ENCODE data around the gene CXXC5.

CXXC5 gene

DNA sequence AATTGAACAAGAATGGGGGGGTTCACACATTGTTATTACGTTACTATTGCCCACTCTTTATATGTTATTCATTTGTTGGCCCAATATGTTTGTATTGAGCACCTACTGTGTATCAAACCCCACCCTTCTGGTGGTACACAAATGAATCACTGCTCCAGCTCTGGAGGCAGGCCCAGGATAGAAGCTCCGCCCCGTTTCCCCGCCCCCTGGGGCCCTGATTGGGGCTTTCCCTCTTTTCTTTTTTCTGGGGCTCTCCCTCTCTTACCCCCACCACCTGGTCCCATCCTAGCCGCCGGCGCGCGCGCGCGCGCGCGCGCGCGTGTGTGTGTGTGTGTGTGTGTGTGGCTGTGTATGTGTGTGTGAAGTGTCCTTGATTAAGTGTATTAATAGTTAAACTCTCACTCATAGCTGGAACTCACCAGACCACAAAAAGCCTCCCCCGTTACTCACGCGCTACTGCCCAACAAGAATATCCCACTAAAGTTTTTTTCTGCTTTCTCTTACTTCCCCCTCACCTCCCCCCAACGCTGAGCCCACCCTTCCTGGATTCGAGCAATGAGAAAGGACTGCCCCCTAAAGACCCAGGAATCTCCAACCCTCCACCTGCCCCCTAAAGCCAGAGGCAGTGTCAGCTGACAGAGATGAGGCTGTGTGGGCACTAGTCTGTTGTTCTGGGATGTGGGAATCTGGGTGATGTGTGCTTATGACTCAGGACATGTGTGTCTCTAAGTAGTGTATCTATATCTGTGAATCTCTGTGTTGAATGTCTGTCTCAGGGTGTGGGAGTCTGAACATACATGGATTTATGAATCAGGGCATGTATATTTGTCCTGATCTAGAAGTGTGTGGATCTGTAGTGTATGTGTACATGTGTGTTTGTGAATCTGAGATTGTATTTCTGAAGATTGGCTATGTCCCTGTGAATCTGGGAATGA lies 4.0 kb downstream of the CXXC5 start:
- DNase-seq: peak in 1 of 2 experiments; percentile 63

GRCh38 chr5:139652788-139653241 lies 4.7 kb downstream of the CXXC5 start:
- DNase-seq: no peak

- DNase-seq: no peak
These were observed 5.5 kb downstream of the CXXC5 start for GRCh38 chr5:139653616-139654015.

GRCh38 chr5:139654464-139654863 lies 6.3 kb downstream of the CXXC5 start:
- DNase-seq: no peak

DNA sequence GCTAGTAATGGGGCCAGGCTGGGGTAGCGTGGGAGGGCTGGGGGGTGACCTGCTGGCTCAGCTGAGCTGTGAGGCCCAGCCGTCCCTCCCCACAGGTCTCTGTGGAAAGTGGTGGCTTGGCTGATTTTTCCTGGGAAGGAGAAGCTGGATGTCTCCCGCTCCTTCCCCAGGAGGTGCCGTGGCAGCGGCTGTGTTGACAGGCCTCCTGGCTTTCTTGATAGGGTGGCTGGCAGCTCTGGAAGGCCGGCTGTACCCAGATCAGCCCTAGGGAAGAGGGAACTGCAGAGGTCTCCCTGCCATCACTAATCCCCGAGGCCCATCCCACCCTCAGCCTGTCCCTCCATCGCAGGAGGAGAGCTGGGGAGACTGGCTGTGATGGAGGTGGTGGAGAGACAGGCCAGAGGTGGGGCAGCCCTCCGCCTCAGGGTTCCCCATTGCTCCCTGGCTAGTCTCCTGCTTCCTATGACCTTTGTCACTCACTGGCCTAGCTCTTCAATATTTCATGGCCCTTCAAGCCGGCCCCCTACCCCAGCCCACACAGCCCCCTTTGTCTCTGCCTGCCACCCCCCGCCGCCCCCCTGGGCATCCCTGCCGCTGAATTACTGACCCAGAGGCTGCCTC lies 6.8 kb downstream of the CXXC5 start:
- no peak for DNase-seq

DNA sequence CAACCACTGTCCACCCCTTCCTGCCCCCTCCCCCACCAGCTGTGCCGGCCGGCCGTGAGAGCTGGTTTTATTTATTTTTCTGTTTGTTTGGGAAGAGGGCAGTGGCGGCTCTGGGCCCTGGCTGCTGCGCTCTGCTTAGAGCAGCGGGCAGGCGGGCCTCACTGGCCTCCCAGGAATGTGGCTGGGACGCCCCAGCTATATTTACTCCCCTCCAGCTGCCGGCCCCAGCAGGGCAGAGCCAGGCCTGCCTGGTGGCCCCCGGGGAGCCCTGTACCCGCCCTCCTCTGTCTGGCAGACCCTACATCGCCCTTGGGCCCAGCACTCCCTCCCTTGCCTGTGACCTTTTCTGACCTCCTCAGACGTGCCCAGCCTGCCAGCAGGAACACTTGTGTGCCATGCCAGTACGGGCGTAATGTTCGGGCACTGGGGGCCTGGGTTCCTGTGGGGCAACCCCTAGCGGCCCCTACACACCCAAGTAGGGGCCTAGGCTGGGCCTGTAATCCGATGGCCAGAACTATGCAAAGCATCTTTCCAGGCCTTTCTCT lies 7.7 kb downstream of the CXXC5 start:
- no peak for DNase-seq

DNA sequence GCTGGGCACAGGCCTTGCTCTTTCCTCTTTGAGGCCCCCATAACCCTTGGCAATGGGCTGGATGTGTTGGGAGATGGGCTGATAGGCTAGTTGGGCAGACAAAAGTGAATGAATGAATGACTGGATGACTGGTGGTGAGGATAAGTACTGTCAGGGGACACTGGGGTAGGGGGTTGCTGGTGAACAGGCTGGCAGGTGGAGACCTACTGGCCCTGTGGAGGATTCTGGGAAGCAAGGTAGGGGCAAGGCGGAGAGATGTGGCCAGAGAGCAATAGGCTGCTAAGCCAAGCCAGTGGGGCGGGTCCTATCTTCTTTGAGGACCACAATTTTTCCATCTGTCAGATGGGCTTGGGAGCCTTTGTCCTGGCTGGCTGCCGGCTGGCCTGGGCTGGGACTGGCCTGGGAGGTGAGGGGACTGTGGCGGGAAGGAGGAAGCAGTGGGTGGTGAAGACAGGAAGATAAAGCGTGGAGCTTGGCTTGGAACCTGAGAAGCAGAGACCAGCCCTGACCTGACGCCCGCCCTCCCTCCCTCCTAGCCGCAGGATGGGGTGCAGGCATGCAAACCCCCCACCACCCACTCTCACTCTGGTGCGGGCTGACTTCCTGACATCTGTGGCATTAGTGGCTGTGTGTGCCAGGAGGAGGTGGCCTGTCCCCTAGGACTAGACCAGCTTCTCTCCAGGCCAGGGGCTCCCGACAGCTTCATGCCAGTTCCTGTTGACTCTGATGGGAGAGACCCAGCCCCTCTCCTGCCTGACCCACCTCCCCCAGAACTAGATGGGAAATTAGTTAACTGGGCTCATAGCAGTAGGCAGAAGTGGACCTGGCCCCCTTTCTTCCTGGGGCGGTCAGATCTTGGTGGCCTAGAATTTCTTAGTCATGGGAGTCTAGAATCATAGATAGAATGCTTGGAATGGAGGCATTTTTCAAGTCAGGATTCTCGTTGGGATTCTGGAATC lies 9.5 kb downstream of the CXXC5 start:
- DNase-seq: no peak

DNA sequence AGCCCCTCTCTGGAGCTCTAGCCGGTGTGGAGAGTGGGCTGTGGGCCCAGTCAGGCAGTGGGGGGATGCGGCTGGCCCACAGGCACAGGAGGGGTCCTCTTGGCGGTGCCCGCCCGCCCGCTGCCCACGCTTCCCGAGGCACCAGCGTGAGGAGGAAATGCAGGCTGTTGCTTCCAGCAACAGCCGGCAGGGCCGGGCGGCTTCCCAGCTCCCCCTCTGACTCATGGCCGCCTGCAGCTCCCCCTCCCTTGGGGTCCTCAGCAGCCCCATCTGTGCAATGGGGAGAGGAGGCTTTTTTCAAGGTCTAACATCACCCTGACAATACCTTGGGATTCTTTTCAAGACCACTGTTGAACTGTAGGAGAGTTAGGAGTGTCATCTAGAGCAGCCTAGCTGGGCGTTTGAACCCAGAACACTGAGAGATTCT lies 10.4 kb downstream of the CXXC5 start:
- no peak for DNase-seq

- DNase-seq: no peak
These were observed 10.9 kb downstream of the CXXC5 start for GRCh38 chr5:139658928-139659667.

GRCh38 chr5:139659695-139660101 lies 11.5 kb downstream of the CXXC5 start:
- no peak for DNase-seq

DNA sequence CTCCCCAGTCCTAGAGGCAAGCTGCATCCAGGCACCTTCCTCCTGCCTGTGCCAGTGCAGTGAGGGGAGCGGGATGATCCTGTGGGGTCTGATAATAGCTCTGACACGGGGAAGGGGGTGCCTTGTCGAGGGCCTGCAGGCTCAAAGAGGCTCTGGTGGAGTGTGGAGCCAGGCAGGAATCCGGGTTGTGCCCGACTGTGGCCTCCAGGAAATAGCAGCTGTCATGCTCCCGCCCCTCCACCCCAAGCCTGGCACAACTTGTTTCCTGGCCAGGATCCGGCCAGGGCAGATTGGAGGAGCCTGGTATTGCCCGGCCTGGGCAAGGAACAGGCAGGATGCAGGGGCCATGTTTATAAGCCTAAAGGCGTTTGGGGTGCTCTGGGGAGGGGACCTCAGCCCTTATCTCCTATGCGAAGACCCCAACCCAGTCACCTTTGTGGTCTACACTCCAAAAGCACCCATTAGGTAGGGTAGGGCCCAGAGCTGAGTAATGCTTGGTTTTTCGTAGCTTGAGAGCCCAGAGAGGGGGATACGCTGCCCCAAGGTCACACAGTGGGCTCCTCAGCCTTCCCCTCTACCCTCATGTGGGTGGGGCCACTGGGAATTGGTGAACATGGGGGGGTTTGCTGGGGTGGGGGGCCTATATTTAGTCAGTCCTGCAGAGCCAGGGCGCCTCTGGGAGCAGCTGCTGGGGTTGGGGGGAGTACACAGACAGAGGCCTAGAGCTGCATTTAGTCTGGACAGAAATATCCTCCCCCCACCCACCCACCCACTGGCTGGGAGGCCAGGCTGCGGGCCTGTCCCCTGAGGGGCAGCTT lies 12.2 kb downstream of the CXXC5 start:
- DNase-seq: no peak

GRCh38 chr5:139660923-139661814 lies 13.0 kb downstream of the CXXC5 start:
- DNase-seq: no peak

GRCh38 chr5:139662617-139663016 lies 14.5 kb downstream of the CXXC5 start:
- no peak for DNase-seq

DNA sequence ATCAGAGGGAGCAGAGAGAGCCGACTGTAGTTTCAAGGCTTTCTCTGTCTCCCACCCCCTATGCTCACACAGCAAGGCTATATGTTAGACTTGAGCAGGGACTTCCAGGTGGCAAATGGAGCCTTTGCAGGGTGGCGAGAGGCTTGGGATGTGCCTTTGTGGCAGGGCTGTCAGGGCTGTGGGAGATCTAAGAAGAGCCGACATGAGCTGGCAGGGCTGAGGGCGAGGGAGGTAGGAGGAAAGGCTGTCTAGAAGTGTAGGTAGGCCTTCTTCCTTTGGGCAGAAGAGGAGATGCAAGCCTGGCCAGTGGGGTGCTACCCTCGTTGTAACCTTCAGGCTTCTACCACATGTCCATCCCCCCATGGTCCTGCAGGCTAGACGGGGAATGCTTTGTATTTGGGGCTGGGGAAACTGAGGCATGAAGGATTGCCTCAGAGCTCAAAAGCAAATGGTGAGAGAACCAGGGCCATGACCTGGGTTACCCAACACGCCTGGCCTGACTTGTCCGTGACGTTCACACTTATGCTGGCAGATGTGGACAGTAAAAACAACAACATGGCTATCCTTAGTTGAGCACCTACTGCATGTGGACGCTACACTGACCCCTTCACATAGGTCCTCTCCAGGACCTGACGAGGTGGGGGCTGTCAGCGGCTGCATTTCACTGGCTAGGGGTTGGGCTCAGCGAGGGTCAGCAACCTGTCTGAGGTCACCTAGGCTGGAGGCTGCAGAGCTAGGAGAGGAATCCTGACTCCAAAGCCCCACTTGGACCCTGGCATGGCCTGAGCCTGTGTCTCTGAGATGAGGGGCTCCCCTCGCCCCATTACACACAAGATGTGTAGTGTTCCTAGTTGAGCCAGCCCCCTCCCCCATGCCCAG lies 15.3 kb downstream of the CXXC5 start:
- no peak for DNase-seq

GRCh38 chr5:139664086-139664693 lies 16.0 kb downstream of the CXXC5 start:
- DNase-seq: no peak

- no peak for DNase-seq
These were observed 16.7 kb downstream of the CXXC5 start for GRCh38 chr5:139664727-139665351.

- no peak for DNase-seq
These were observed 17.5 kb downstream of the CXXC5 start for GRCh38 chr5:139665626-139666025.

GRCh38 chr5:139666551-139666950 lies 18.4 kb downstream of the CXXC5 start:
- DNase-seq: no peak

Data from stimulated activated CD4-positive, alpha-beta T cell treated with anti-CD3 and anti-CD28 coated beads, Interleukin-4, amount 100 ng/mL, for 4 hours (primary cell).